Choroid plexus epithelial cell (primary cell): Measurements from ENCODE around the gene SECTM1.
"Not testable (repeated sequence)": the region's sequence is repeated elsewhere in the genome, so short reads cannot be mapped to it uniquely, and the experiment has no call there.

Experiments used
- DNase-seq: peaks from one replicate; pipeline ENCODE4 v3.0.0-alpha.2; 2010; ENCODE audit warnings: low read depth
- H3K4me3 ChIP-seq: 2 replicates; pipeline ENCODE4 v1.5.1; 2011; ENCODE audit warnings: low read depth, mild to moderate bottlenecking, control low read depth, low read length, moderate library complexity
- TF ChIP-seq, protein P1 (sequence below): conservative IDR thresholded peaks from 2 replicates; pipeline ENCODE4 v1.5.1; 2011; ENCODE audit warnings: low read depth, mild to moderate bottlenecking, control low read depth, inconsistent platforms, low read length, moderate library complexity

SECTM1 gene

DNA sequence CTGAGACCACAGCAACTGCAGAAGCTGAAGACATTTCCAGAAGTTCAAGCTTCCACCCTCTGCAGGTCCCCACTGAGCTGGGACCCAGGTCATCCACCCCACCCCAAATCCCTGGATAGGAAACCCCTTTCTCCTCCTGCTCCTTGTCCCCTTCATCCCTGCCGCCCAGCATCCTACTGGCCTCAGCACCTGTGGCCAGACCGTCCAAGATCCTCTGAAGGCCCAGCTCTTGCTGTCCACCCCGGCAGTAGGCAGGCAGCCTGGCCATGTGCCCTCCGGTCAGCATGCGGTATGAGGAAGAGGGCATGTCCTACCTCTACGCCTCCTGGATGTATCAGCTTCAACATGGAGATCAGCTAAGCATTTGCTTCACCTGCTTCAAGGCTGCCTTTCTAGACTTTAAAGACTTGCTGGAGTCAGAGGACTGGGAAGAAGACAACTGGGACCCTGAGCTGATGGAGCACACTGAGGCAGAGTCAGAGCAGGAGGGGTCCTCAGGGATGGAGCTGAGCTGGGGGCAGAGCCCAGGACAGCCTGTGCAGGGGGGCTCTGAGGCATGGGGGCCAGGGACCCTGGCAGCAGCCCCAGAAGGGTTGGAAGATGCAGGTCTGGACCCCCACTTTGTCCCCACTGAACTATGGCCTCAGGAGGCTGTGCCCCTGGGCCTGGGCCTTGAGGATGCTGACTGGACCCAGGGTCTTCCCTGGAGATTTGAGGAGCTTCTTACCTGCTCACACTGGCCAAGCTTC lies 28.5 kb upstream of the SECTM1 start:
- no peak overlapping the region for H3K4me3 ChIP-seq
- DNase-seq: no peak
- TF ChIP-seq, protein P1, sequence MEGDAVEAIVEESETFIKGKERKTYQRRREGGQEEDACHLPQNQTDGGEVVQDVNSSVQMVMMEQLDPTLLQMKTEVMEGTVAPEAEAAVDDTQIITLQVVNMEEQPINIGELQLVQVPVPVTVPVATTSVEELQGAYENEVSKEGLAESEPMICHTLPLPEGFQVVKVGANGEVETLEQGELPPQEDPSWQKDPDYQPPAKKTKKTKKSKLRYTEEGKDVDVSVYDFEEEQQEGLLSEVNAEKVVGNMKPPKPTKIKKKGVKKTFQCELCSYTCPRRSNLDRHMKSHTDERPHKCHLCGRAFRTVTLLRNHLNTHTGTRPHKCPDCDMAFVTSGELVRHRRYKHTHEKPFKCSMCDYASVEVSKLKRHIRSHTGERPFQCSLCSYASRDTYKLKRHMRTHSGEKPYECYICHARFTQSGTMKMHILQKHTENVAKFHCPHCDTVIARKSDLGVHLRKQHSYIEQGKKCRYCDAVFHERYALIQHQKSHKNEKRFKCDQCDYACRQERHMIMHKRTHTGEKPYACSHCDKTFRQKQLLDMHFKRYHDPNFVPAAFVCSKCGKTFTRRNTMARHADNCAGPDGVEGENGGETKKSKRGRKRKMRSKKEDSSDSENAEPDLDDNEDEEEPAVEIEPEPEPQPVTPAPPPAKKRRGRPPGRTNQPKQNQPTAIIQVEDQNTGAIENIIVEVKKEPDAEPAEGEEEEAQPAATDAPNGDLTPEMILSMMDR: no peak

DNA sequence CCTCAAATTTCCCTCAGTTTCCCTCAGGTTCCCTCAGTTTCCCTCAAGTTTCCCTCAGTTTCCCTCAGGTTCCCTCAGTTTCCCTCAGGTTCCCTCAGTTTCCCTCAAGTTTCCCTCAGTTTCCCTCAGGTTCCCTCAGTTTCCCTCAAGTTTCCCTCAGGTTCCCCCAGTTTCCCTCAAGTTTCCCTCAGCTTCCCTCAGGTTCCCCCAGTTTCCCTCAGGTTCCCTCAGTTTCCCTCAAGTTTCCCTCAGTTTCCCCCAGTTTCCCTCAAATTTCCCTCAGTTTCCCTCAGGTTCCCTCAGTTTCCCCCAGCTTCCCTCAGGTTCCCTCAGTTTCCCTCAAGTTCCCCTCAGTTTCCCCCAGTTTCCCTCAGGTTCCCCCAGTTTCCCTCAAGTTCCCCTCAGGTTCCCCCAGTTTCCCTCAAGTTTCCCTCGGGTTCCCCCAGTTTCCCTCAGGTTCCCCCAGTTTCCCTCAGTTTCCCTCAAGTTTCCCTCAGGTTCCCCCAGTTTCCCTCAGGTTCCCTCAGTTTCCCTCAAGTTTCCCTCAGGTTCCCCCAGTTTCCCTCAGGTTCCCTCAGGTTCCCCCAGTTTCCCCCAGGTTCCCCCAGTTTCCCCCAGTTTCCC lies 26.0 kb upstream of the SECTM1 start:
- H3K4me3 ChIP-seq, DNase-seq: not testable (repeated sequence)

DNA sequence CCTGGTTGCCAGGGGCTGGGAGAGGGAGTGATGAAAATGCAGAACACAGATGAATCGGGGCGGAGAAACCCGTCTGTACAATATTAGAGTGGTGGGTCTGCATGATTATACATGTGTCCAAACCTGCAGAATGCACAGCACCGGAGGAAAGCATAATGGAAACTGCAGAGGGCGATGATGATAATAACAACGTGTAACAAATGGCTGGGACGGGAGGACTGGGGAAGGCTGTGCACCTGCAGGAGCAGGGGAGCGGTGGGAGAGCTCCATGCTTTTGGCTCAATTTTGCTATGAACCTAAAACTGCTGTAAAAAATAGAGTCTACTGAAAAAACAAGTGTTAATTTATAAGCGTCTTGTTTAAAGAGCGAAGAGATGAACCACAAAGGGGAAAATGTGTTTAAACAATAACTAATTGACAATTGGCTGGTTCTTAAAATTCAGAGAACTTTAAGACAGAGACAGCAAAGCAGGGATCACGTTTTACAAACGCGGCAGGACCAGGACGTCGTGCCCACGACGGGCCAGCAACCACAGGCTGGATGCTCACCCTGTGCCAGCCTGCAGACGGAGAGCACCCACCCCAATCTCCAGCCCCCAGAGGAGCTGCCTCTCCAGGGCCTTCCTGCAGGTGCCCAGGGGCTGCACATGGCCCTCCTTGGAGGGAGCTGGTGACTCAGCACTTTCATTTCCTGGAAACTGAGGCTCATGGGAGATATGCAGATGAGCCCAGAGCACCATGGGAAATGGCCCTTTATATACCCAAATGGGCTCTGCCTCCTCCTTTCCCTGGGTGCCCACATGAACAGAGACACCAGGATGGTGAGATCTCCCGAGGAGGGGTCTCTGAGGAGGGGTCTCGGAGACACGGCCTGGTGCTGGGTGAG lies 25.1 kb upstream of the SECTM1 start, which contains the start of gene TEX19:
Gene TEX19 (plus strand): TSS at position 783 of the 886 bp plus-strand sequence. CDS start 2,904 bp downstream, outside the sequence.
- no peak for DNase-seq
- TF ChIP-seq, protein P1: peak; percentile 2
- H3K4me3 ChIP-seq: no peak within 1 kb of the TSS

DNA sequence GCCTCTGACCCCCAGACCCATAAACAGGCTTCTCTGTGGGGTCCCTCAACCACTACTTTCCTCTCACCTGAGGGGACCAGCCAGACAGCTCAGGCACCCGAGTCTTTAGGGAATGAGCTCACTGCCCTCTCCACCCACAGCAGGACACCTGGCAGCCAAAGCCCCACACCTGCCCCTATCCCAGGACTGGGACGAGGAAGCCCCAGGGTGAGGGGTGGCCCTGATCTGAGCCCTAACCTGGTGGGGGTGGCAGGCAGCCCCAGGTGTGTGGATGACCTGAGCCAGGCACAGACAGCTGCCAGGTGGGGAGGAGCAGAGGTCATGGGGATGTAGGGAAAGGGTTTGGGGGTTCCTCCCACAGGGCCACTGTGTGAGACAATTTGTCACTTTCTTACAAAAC lies 23.8 kb upstream of the SECTM1 start:
- H3K4me3 ChIP-seq: no peak overlapping the region
- TF ChIP-seq, protein P1: no peak
- DNase-seq: no peak

DNA sequence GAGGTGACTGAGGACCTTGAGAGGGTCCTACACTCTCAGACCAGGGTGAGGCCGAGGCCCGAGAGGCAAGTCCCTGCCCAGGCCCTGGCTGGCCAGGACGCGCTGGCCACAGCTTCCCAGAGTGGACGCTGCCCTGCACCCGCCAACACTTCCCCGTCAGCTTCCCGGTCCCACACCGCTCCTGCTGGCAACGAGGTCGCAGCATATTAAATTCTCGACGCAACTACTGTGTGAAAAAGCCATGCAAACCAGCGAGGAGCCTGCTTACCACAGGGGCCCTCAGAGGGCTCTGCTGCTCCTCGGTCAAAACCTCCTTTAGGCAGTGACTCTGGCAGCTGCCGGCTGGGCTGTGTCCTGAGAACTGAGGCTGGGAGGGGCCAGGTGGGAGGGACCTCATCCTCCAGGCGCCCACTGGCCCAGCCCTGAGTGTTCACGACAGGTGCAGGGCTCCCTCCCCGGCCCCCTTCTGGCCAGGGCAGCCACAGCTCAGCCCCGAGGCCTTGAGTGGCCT lies 23.3 kb upstream of the SECTM1 start:
- no peak for DNase-seq
- TF ChIP-seq, protein P1: no peak

DNA sequence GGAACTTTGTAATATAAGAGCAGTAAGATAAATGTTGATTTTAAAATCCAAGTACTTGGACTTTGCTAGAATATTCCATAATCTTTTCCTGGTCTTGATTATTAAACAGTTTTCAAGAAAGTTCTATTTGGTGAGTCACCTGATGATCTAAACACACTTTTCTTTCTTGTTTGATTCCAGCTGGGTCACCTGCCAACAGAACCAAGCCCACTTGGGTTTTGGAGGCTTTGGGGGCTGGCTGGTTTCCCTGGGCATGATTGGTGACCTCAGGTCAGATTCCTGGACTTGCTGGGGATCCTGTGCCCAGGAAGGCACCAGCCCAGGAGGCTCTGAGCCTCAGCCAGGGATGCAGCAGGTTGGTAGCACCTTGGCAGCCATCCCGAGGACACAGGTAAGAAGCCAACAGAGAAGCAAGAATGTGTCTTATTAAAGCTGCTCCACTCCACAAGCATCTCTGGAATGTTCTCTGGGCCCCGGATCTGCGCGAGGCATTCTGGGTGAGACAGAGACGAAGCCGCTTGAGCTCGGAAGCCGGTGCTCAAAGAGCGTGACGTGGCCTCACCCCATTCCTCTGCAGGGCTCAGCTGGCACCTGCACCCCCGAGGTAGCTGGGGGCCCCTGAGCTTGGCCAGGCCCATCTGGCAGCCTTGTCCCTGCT lies 22.3 kb upstream of the SECTM1 start:
- no peak overlapping the region for H3K4me3 ChIP-seq
- TF ChIP-seq, protein P1: no peak
- DNase-seq: peak; percentile 22

More for the DNA sequence above, 23.3 kb upstream of the SECTM1 start:
- no peak overlapping the region for H3K4me3 ChIP-seq
